SK-N-SH treated with all-trans-retinoic acid at 6 μM for 48 hours (cell line): ENCODE measurements around the gene CRYGA.

Experiments
- ATAC-seq: fragments of 200-7000 bp; cut with Tn5 transposase; 3 replicates; pipeline ENCODE4 v1.9.1; 2020; ENCODE audit warnings: mild to moderate bottlenecking, moderate library complexity
- ARNTL ChIP-seq: fragments of 450-650 bp; formaldehyde crosslinking; IDR thresholded peaks from 2 replicates; pipeline ENCODE4 v1.5.0; 2020; ENCODE audit warnings: low read depth, mild to moderate bottlenecking, moderate library complexity, borderline replicate concordance
- BACH2 ChIP-seq: fragments of 250-450 bp; sonication (Bioruptor Pico); IDR thresholded peaks from 2 replicates; pipeline ENCODE4 v1.9.0; 2021; ENCODE audit warnings: mild to moderate bottlenecking, borderline replicate concordance
- CSDC2 ChIP-seq: fragments of 250-450 bp; sonication (Bioruptor Pico); IDR thresholded peaks from 2 replicates; pipeline ENCODE4 v1.5.0; 2020; ENCODE audit warnings: mild to moderate bottlenecking, moderate library complexity
- ESRRG ChIP-seq: fragments of 250-450 bp; sonication (Bioruptor Pico); IDR thresholded peaks from 2 replicates; pipeline ENCODE4 v1.6.1; 2021; ENCODE audit warnings: mild to moderate bottlenecking
- ISL1 ChIP-seq: fragments of 250-450 bp; sonication (Bioruptor Pico); IDR thresholded peaks from 2 replicates; pipeline ENCODE4 v2.1.2; 2022; ENCODE audit warnings: mild to moderate bottlenecking, moderate library complexity
- OSR1 ChIP-seq: fragments of 250-450 bp; sonication (Bioruptor Pico); IDR thresholded peaks from 2 replicates; pipeline ENCODE4 v1.8.0; 2022; ENCODE audit warnings: moderate library complexity, mild to moderate bottlenecking, inconsistent platforms
- PPARA ChIP-seq: fragments of 250-450 bp; sonication (Bioruptor Pico); IDR thresholded peaks from 2 replicates; pipeline ENCODE4 v1.5.0; 2020; ENCODE audit warnings: mild to moderate bottlenecking, borderline replicate concordance
- RARB ChIP-seq: fragments of 250-450 bp; sonication (Bioruptor Pico); IDR thresholded peaks from 2 replicates; pipeline ENCODE4 v1.8.0; 2021; ENCODE audit warnings: mild to moderate bottlenecking, moderate library complexity
- SNAI2 ChIP-seq: fragments of 250-450 bp; sonication (Bioruptor Pico); IDR thresholded peaks from 2 replicates; pipeline ENCODE4 v1.5.0; 2020; ENCODE audit warnings: mild to moderate bottlenecking, moderate library complexity
- TCF4 ChIP-seq: fragments of 250-450 bp; sonication (Bioruptor Pico); IDR thresholded peaks from 2 replicates; pipeline ENCODE4 v1.8.0; 2021; ENCODE audit warnings: mild to moderate bottlenecking, moderate library complexity, borderline replicate concordance
- TOX ChIP-seq: fragments of 250-450 bp; sonication (Bioruptor Pico); IDR thresholded peaks from 2 replicates; pipeline ENCODE4 v1.8.0; 2021; ENCODE audit warnings: mild to moderate bottlenecking, moderate library complexity, borderline replicate concordance
- ZFP3 ChIP-seq: fragments of 250-450 bp; sonication (Bioruptor Pico); IDR thresholded peaks from 2 replicates; pipeline ENCODE4 v1.5.0; 2020; ENCODE audit warnings: mild to moderate bottlenecking, moderate library complexity
- ZFP30 ChIP-seq: fragments of 450-650 bp; formaldehyde crosslinking; IDR thresholded peaks from 2 replicates; pipeline ENCODE4 v1.5.0; 2022; ENCODE audit warnings: mild to moderate bottlenecking, moderate library complexity
- ZNF565 ChIP-seq: fragments of 450-650 bp; formaldehyde crosslinking; conservative IDR thresholded peaks from 2 replicates; pipeline ENCODE4 v1.5.0; 2020; ENCODE audit warnings: low read depth, mild to moderate bottlenecking, moderate library complexity
- ZNF70 ChIP-seq: fragments of 450-650 bp; formaldehyde crosslinking; IDR thresholded peaks from 2 replicates; pipeline ENCODE4 v1.5.0; 2020; ENCODE audit warnings: mild to moderate bottlenecking, moderate library complexity
- ZNF8 ChIP-seq: fragments of 450-650 bp; formaldehyde crosslinking; IDR thresholded peaks from 2 replicates; pipeline ENCODE4 v1.5.0; 2020; ENCODE audit warnings: mild to moderate bottlenecking, moderate library complexity
- TF ChIP-seq, protein P1 (sequence below): fragments of 250-450 bp; sonication (Bioruptor Pico); IDR thresholded peaks from 2 replicates; pipeline ENCODE4 v1.5.1; 2020; ENCODE audit warnings: low read depth, mild to moderate bottlenecking, moderate library complexity
- TF ChIP-seq, protein P2 (sequence below): fragments of 250-450 bp; sonication (Bioruptor Pico); IDR thresholded peaks from 2 replicates; pipeline ENCODE4 v1.8.0; 2020; ENCODE audit warnings: mild to moderate bottlenecking, moderate library complexity, borderline replicate concordance
- TF ChIP-seq, protein P3 (sequence below): fragments of 250-450 bp; sonication (Bioruptor Pico); IDR thresholded peaks from 2 replicates; pipeline ENCODE4 v1.8.0; 2021; ENCODE audit warnings: low read depth, mild to moderate bottlenecking, moderate library complexity, borderline replicate concordance
- TF ChIP-seq, protein P4 (sequence below): fragments of 250-450 bp; sonication (Bioruptor Pico); IDR thresholded peaks from 2 replicates; pipeline ENCODE4 v1.5.0; 2020; ENCODE audit warnings: mild to moderate bottlenecking, moderate library complexity

CRYGA gene

DNA sequence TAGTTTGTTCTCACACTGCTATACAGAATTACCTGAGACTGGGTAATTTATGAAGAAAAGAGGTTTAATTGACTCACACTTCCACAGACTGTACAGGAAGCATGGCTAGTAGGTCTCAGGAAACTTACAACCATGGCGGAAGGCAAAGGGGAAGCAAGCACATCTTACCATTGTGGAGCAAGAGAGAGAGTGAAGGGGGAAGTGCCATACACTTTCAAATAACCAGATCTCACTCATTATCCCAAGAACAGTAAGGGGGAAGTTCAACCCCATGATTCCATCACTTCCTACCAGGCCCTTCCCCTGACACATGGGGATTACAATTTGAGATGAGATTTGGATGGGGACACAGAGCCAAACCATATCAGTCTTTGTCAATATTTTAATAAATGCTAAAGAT lies 12.4 kb downstream of the CRYGA start:
- no peak for ATAC-seq
- TF ChIP-seq, protein P1, sequence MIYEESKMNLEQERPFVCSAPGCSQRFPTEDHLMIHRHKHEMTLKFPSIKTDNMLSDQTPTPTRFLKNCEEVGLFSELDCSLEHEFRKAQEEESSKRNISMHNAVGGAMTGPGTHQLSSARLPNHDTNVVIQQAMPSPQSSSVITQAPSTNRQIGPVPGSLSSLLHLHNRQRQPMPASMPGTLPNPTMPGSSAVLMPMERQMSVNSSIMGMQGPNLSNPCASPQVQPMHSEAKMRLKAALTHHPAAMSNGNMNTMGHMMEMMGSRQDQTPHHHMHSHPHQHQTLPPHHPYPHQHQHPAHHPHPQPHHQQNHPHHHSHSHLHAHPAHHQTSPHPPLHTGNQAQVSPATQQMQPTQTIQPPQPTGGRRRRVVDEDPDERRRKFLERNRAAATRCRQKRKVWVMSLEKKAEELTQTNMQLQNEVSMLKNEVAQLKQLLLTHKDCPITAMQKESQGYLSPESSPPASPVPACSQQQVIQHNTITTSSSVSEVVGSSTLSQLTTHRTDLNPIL (CRISPR knock-in tag): no peak
- TF ChIP-seq ESRRG (CRISPR knock-in tag) (no peak), ZFP3 (CRISPR knock-in tag) (no peak), RARB (CRISPR knock-in tag) (no peak), PPARA (CRISPR knock-in tag) (no peak), ZNF8 (CRISPR knock-in tag) (no peak)
- TF ChIP-seq, protein P2, sequence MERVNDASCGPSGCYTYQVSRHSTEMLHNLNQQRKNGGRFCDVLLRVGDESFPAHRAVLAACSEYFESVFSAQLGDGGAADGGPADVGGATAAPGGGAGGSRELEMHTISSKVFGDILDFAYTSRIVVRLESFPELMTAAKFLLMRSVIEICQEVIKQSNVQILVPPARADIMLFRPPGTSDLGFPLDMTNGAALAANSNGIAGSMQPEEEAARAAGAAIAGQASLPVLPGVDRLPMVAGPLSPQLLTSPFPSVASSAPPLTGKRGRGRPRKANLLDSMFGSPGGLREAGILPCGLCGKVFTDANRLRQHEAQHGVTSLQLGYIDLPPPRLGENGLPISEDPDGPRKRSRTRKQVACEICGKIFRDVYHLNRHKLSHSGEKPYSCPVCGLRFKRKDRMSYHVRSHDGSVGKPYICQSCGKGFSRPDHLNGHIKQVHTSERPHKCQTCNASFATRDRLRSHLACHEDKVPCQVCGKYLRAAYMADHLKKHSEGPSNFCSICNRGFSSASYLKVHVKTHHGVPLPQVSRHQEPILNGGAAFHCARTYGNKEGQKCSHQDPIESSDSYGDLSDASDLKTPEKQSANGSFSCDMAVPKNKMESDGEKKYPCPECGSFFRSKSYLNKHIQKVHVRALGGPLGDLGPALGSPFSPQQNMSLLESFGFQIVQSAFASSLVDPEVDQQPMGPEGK (CRISPR knock-in tag): no peak

DNA sequence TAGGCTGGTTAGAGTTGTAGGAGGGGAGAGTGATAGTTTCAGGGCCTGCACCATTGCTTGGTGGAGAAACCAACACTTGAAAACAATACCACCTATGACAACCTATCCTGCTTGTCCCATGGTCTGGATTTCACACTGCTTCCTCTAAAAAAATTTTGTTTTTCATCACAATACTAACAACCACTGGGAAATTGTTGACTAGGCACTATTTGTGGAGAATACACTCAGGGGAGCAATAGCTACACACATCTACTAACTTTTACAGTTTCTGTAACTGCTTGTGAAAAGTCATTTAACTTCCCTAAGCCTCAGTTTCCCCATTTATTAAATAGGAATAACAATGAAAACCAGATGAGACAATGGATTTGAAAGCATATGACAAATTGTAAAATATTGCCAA lies 13.3 kb downstream of the CRYGA start:
- TF ChIP-seq ZNF70 (CRISPR knock-in tag) (no peak), ZFP3 (CRISPR knock-in tag) (no peak), ESRRG (CRISPR knock-in tag) (no peak), SNAI2 (no peak), CSDC2 (CRISPR knock-in tag) (no peak), ZNF8 (CRISPR knock-in tag) (no peak), OSR1 (CRISPR knock-in tag) (no peak), RARB (CRISPR knock-in tag) (no peak), TOX (CRISPR knock-in tag) (no peak), ZNF565 (CRISPR knock-in tag) (no peak), BACH2 (CRISPR knock-in tag) (no peak), ARNTL (CRISPR knock-in tag) (no peak), PPARA (CRISPR knock-in tag) (no peak)
- TF ChIP-seq, protein P3, sequence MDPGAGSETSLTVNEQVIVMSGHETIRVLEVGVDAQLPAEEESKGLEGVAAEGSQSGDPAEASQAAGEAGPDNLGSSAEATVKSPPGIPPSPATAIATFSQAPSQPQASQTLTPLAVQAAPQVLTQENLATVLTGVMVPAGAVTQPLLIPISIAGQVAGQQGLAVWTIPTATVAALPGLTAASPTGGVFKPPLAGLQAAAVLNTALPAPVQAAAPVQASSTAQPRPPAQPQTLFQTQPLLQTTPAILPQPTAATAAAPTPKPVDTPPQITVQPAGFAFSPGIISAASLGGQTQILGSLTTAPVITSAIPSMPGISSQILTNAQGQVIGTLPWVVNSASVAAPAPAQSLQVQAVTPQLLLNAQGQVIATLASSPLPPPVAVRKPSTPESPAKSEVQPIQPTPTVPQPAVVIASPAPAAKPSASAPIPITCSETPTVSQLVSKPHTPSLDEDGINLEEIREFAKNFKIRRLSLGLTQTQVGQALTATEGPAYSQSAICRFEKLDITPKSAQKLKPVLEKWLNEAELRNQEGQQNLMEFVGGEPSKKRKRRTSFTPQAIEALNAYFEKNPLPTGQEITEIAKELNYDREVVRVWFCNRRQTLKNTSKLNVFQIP: no peak
- TF ChIP-seq, protein P1 (CRISPR knock-in tag): no peak
- TF ChIP-seq, protein P4, sequence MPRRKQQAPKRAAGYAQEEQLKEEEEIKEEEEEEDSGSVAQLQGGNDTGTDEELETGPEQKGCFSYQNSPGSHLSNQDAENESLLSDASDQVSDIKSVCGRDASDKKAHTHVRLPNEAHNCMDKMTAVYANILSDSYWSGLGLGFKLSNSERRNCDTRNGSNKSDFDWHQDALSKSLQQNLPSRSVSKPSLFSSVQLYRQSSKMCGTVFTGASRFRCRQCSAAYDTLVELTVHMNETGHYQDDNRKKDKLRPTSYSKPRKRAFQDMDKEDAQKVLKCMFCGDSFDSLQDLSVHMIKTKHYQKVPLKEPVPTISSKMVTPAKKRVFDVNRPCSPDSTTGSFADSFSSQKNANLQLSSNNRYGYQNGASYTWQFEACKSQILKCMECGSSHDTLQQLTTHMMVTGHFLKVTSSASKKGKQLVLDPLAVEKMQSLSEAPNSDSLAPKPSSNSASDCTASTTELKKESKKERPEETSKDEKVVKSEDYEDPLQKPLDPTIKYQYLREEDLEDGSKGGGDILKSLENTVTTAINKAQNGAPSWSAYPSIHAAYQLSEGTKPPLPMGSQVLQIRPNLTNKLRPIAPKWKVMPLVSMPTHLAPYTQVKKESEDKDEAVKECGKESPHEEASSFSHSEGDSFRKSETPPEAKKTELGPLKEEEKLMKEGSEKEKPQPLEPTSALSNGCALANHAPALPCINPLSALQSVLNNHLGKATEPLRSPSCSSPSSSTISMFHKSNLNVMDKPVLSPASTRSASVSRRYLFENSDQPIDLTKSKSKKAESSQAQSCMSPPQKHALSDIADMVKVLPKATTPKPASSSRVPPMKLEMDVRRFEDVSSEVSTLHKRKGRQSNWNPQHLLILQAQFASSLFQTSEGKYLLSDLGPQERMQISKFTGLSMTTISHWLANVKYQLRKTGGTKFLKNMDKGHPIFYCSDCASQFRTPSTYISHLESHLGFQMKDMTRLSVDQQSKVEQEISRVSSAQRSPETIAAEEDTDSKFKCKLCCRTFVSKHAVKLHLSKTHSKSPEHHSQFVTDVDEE (CRISPR knock-in tag): no peak
- no peak for ATAC-seq

DNA sequence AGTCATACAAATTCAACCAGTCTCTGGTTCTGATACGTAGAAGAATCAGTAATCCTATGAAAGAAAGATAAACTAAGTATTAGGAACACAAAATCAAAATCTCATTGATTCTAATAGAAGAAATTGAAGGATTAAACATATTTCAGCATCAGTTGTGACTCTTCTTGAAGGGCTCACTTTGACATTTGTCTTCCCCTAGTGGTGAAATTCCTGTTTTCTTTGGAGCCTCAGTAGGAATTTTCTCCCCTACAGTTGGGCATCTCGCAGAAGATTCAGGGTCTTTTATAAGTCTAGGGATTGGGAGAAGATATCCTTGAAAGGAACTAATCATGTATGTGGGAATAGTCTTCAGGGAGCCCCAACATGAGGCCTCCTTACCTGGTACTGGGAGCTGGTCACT lies 14.6 kb downstream of the CRYGA start:
- ATAC-seq: no peak
- no peak for TF ChIP-seq BACH2 (CRISPR knock-in tag)
- TF ChIP-seq ZFP3 (CRISPR knock-in tag): no peak
- TF ChIP-seq, protein P1 (CRISPR knock-in tag): no peak
- TF ChIP-seq, protein P3: no peak
- no peak for TF ChIP-seq TCF4 (CRISPR knock-in tag)
- TF ChIP-seq ZFP30: no peak
- TF ChIP-seq ZNF8 (CRISPR knock-in tag): no peak
- TF ChIP-seq ISL1: no peak
